Neural progenitor cell (in vitro differentiated cells): ENCODE results near the gene JAK1.

Experiments used
- EZH2 ChIP-seq: fragments of 200-600 bp; sonication (generic); IDR thresholded peaks from 2 replicates; pipeline ENCODE4 v1.6.1; 2017; ENCODE audit warnings: antibody characterized with exemption, mild to moderate bottlenecking, moderate library complexity
- TF ChIP-seq, protein P1 (sequence below): fragments of 200-600 bp; sonication (generic); IDR thresholded peaks from 2 replicates; pipeline ENCODE4 v1.5.1; 2017; ENCODE audit warnings: antibody characterized with exemption, mild to moderate bottlenecking

DNA sequence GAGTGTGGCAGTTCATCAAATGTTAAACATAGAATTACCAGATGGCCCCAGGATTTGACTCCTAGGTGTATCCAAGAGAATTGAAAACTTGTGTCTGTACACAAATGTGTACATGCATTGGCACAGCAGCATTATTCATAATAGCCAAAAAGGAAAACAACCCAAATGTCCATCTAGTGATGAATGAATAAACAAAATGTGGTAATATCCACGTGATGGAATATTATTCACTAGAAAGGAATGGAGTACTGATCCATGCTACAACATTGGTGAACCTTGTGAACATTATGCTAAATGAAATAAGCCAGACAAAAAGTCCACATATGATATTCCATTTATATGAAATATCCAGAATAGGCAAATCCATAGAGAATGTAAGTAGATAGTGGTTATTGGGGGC, 143.7 kb downstream of the JAK1 start:
- TF ChIP-seq, protein P1, sequence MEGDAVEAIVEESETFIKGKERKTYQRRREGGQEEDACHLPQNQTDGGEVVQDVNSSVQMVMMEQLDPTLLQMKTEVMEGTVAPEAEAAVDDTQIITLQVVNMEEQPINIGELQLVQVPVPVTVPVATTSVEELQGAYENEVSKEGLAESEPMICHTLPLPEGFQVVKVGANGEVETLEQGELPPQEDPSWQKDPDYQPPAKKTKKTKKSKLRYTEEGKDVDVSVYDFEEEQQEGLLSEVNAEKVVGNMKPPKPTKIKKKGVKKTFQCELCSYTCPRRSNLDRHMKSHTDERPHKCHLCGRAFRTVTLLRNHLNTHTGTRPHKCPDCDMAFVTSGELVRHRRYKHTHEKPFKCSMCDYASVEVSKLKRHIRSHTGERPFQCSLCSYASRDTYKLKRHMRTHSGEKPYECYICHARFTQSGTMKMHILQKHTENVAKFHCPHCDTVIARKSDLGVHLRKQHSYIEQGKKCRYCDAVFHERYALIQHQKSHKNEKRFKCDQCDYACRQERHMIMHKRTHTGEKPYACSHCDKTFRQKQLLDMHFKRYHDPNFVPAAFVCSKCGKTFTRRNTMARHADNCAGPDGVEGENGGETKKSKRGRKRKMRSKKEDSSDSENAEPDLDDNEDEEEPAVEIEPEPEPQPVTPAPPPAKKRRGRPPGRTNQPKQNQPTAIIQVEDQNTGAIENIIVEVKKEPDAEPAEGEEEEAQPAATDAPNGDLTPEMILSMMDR: no peak
- no peak for TF ChIP-seq EZH2
